A549 (cell line): Measurements from ENCODE around the gene TRAPPC14. TPM values are rescaled to one million over a fixed set of nuclear protein-coding genes. Genes with fewer than 3 reads are reported as not detected.

ENCODE experiments used
- CHD4 ChIP-seq: fragments of 200-600 bp; sonication (generic); IDR thresholded peaks from 2 replicates; pipeline ENCODE4 v1.6.1; 2016; ENCODE audit warnings: antibody characterized with exemption, mild to moderate bottlenecking, borderline replicate concordance
- MAZ ChIP-seq: fragments of 150-350 bp; IDR thresholded peaks from 2 replicates; pipeline ENCODE4 v1.6.1; 2014; ENCODE audit warnings: antibody characterized with exemption, low read depth, low read length, borderline replicate concordance
- SMC3 ChIP-seq: fragments of >200 bp; sonication (Bioruptor Twin); formaldehyde crosslinking; IDR thresholded peaks from 3 replicates; pipeline ENCODE4 v1.6.1; 2018; ENCODE audit warnings: inconsistent platforms
- polyA plus RNA-seq, 4 experiments: library from polyadenylated mRNA; depleted of rRNA in 3 of 4; stranded (reverse); fragments of >200 nt; fragmentation: RNase III in 1 of 4; extraction: RNeasy Plus Mini Kit Qiagen cat#74134 plus additional on column Dnase treatment in 1 of 4; gene quantifications; 2 replicates in 3 of 4; 3 replicates in 1 of 4; pipeline ENCODE4 v1.2.3, GENCODE V29; 2011 to 2017
- TF ChIP-seq, protein P1 (sequence below): fragments of >200 bp; sonication (Bioruptor Twin); formaldehyde crosslinking; IDR thresholded peaks from 2 replicates; pipeline ENCODE4 v1.6.1; 2016
- TF ChIP-seq, protein P2 (sequence below): IDR thresholded peaks from 2 replicates; pipeline ENCODE4 v1.6.1; 2012; ENCODE audit warnings: low read depth, borderline replicate concordance

Gene TRAPPC14
- polyA plus RNA-seq, 2 of the 4 experiments (the other 2 are of a cell fraction) = 3.4 to 14.1 TPM

DNA sequence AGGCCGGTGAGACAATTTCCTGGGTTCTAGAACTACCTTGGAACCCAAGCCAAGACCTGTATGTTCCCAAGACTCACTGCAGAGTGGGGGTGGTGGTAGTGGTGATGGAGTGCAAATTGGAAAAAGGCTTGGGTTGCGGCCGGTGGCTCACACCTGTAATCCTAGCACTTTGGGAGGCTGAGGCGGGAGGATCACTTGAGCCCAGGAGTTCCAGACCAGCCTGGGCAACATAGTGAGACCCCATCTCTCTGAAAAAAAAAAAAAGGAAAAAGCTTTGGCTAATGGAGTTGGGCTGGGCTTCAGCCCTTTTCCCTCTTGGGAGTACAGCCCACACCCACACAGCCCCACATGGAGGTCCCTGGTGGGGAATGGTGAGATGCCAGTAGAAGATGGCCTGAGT, 53.0 kb downstream of the TRAPPC14 start (continued):
- TF ChIP-seq, protein P1, sequence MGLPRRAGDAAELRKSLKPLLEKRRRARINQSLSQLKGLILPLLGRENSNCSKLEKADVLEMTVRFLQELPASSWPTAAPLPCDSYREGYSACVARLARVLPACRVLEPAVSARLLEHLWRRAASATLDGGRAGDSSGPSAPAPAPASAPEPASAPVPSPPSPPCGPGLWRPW = no peak
- TF ChIP-seq MAZ = no peak
- TF ChIP-seq, protein P2, sequence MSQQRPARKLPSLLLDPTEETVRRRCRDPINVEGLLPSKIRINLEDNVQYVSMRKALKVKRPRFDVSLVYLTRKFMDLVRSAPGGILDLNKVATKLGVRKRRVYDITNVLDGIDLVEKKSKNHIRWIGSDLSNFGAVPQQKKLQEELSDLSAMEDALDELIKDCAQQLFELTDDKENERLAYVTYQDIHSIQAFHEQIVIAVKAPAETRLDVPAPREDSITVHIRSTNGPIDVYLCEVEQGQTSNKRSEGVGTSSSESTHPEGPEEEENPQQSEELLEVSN = no peak
- TF ChIP-seq CHD4 = no peak
- TF ChIP-seq SMC3 = no peak

Other genes starting within 250 kb of the TRAPPC14 start
- gene TRIM4, start 239.2 kb downstream of the TRAPPC14 start, polyA plus RNA-seq (2011; rRNA removed) = 33.8 and 34.3 TPM in 2 replicates
- 25.6 to 26.5 TPM (median 25.9 TPM) in 3 replicates for gene TRIM4, start 239.2 kb downstream of the TRAPPC14 start, polyA plus RNA-seq (2017; fragmentation: RNase III; extraction: RNeasy Plus Mini Kit Qiagen cat#74134 plus additional on column Dnase treatment)
- 0.30 and 0.36 TPM in 2 replicates for gene GJC3, start 229.1 kb downstream of the TRAPPC14 start, polyA plus RNA-seq (2011; rRNA removed)
- 0.10 to 0.20 TPM in 2 of 3 replicates, not detected in the other for gene GJC3, start 229.1 kb downstream of the TRAPPC14 start, polyA plus RNA-seq (2017; fragmentation: RNase III; extraction: RNeasy Plus Mini Kit Qiagen cat#74134 plus additional on column Dnase treatment)
- gene AZGP1, start 182.7 kb downstream of the TRAPPC14 start, polyA plus RNA-seq (2011; rRNA removed) = 0.13 and 0.48 TPM in 2 replicates
- gene AZGP1, start 182.7 kb downstream of the TRAPPC14 start, polyA plus RNA-seq (2017; fragmentation: RNase III; extraction: RNeasy Plus Mini Kit Qiagen cat#74134 plus additional on column Dnase treatment) = 0.07 TPM in 1 of 3 replicates, not detected in the others
- gene ZKSCAN1, start 143.1 kb downstream of the TRAPPC14 start, polyA plus RNA-seq (2011; rRNA removed) = 23.9 and 25.7 TPM in 2 replicates
- gene ZKSCAN1, start 143.1 kb downstream of the TRAPPC14 start, polyA plus RNA-seq (2017; fragmentation: RNase III; extraction: RNeasy Plus Mini Kit Qiagen cat#74134 plus additional on column Dnase treatment) = 11.4 to 11.9 TPM (median 11.4 TPM) in 3 replicates
- gene ZSCAN21, start 108.9 kb downstream of the TRAPPC14 start, polyA plus RNA-seq (2011; rRNA removed) = 17.9 and 18.3 TPM in 2 replicates
- gene ZSCAN21, start 108.9 kb downstream of the TRAPPC14 start, polyA plus RNA-seq (2017; fragmentation: RNase III; extraction: RNeasy Plus Mini Kit Qiagen cat#74134 plus additional on column Dnase treatment) = 8.3 to 9.2 TPM (median 9.1 TPM) in 3 replicates
- gene ZNF3, start 77.0 kb downstream of the TRAPPC14 start, polyA plus RNA-seq (2011; rRNA removed) = 29.0 and 30.2 TPM in 2 replicates
- 19.9 to 23.7 TPM (median 22.5 TPM) in 3 replicates for gene ZNF3, start 77.0 kb downstream of the TRAPPC14 start, polyA plus RNA-seq (2017; fragmentation: RNase III; extraction: RNeasy Plus Mini Kit Qiagen cat#74134 plus additional on column Dnase treatment)
- 190 and 192 TPM in 2 replicates for gene COPS6, start 69.8 kb downstream of the TRAPPC14 start, polyA plus RNA-seq (2011; rRNA removed)
- gene COPS6, start 69.8 kb downstream of the TRAPPC14 start, polyA plus RNA-seq (2017; fragmentation: RNase III; extraction: RNeasy Plus Mini Kit Qiagen cat#74134 plus additional on column Dnase treatment) = 205 to 295 TPM (median 219 TPM) in 3 replicates
- 138 and 145 TPM in 2 replicates for gene MCM7, start 57.3 kb downstream of the TRAPPC14 start, polyA plus RNA-seq (2011; rRNA removed)
- 265 to 287 TPM (median 280 TPM) in 3 replicates for gene MCM7, start 57.3 kb downstream of the TRAPPC14 start, polyA plus RNA-seq (2017; fragmentation: RNase III; extraction: RNeasy Plus Mini Kit Qiagen cat#74134 plus additional on column Dnase treatment)
- 13.7 and 16.6 TPM in 2 replicates for gene AP4M1, start 57.1 kb downstream of the TRAPPC14 start, polyA plus RNA-seq (2011; rRNA removed)
- gene AP4M1, start 57.1 kb downstream of the TRAPPC14 start, polyA plus RNA-seq (2017; fragmentation: RNase III; extraction: RNeasy Plus Mini Kit Qiagen cat#74134 plus additional on column Dnase treatment) = 16.5 to 18.3 TPM (median 18.1 TPM) in 3 replicates
- gene TAF6, start 39.4 kb downstream of the TRAPPC14 start, polyA plus RNA-seq (2011; rRNA removed) = 36.2 and 45.1 TPM in 2 replicates
- gene TAF6, start 39.4 kb downstream of the TRAPPC14 start, polyA plus RNA-seq (2017; fragmentation: RNase III; extraction: RNeasy Plus Mini Kit Qiagen cat#74134 plus additional on column Dnase treatment) = 57.0 to 62.5 TPM (median 57.1 TPM) in 3 replicates
- 11.3 and 11.7 TPM in 2 replicates for gene CNPY4, start 39.1 kb downstream of the TRAPPC14 start, polyA plus RNA-seq (2011; rRNA removed)
- 16.8 to 26.2 TPM (median 22.8 TPM) in 3 replicates for gene CNPY4, start 39.1 kb downstream of the TRAPPC14 start, polyA plus RNA-seq (2017; fragmentation: RNase III; extraction: RNeasy Plus Mini Kit Qiagen cat#74134 plus additional on column Dnase treatment)
- 0.45 and 0.63 TPM in 2 replicates for gene MBLAC1, start 31.8 kb downstream of the TRAPPC14 start, polyA plus RNA-seq (2011; rRNA removed)
- gene MBLAC1, start 31.8 kb downstream of the TRAPPC14 start, polyA plus RNA-seq (2017; fragmentation: RNase III; extraction: RNeasy Plus Mini Kit Qiagen cat#74134 plus additional on column Dnase treatment) = 2.5 to 3.3 TPM (median 2.6 TPM) in 3 replicates
- gene LAMTOR4, start 9.8 kb downstream of the TRAPPC14 start, polyA plus RNA-seq (2011; rRNA removed) = 123 and 152 TPM in 2 replicates
- gene LAMTOR4, start 9.8 kb downstream of the TRAPPC14 start, polyA plus RNA-seq (2017; fragmentation: RNase III; extraction: RNeasy Plus Mini Kit Qiagen cat#74134 plus additional on column Dnase treatment) = 168 to 180 TPM (median 177 TPM) in 3 replicates
- 0.27 and 0.56 TPM in 2 replicates for gene GAL3ST4, start 9.9 kb upstream of the TRAPPC14 start, polyA plus RNA-seq (2011; rRNA removed)
- gene GAL3ST4, start 9.9 kb upstream of the TRAPPC14 start, polyA plus RNA-seq (2017; fragmentation: RNase III; extraction: RNeasy Plus Mini Kit Qiagen cat#74134 plus additional on column Dnase treatment) = 0.08 to 0.16 TPM (median 0.10 TPM) in 3 replicates
- gene GPC2, start 18.7 kb upstream of the TRAPPC14 start, polyA plus RNA-seq (2011; rRNA removed) = 1.1 and 1.8 TPM in 2 replicates
- 1.9 to 3.0 TPM (median 2.9 TPM) in 3 replicates for gene GPC2, start 18.7 kb upstream of the TRAPPC14 start, polyA plus RNA-seq (2017; fragmentation: RNase III; extraction: RNeasy Plus Mini Kit Qiagen cat#74134 plus additional on column Dnase treatment)
- 0.25 and 0.36 TPM in 2 replicates for gene STAG3, start 19.2 kb upstream of the TRAPPC14 start, polyA plus RNA-seq (2011; rRNA removed)
- 0.50 to 0.66 TPM (median 0.55 TPM) in 3 replicates for gene STAG3, start 19.2 kb upstream of the TRAPPC14 start, polyA plus RNA-seq (2017; fragmentation: RNase III; extraction: RNeasy Plus Mini Kit Qiagen cat#74134 plus additional on column Dnase treatment)
- gene PVRIG, start 61.2 kb upstream of the TRAPPC14 start, polyA plus RNA-seq (2011; rRNA removed) = not detected in 2 replicates
- not detected in 3 replicates for gene PVRIG, start 61.2 kb upstream of the TRAPPC14 start, polyA plus RNA-seq (2017; fragmentation: RNase III; extraction: RNeasy Plus Mini Kit Qiagen cat#74134 plus additional on column Dnase treatment)
- gene SPDYE3, start 149.0 kb upstream of the TRAPPC14 start, polyA plus RNA-seq (2011; rRNA removed) = 0.04 TPM in 1 of 2 replicates, not detected in the other
- 0.04 TPM in 1 of 3 replicates, not detected in the others for gene SPDYE3, start 149.0 kb upstream of the TRAPPC14 start, polyA plus RNA-seq (2017; fragmentation: RNase III; extraction: RNeasy Plus Mini Kit Qiagen cat#74134 plus additional on column Dnase treatment)
- 24.9 and 28.6 TPM in 2 replicates for gene PILRB, start 199.4 kb upstream of the TRAPPC14 start, polyA plus RNA-seq (2011; rRNA removed)
- 45.3 to 47.8 TPM (median 46.7 TPM) in 3 replicates for gene PILRB, start 199.4 kb upstream of the TRAPPC14 start, polyA plus RNA-seq (2017; fragmentation: RNase III; extraction: RNeasy Plus Mini Kit Qiagen cat#74134 plus additional on column Dnase treatment)
- 3.3 and 3.9 TPM in 2 replicates for gene PILRA, start 214.8 kb upstream of the TRAPPC14 start, polyA plus RNA-seq (2011; rRNA removed)
- gene PILRA, start 214.8 kb upstream of the TRAPPC14 start, polyA plus RNA-seq (2017; fragmentation: RNase III; extraction: RNeasy Plus Mini Kit Qiagen cat#74134 plus additional on column Dnase treatment) = 1.9 to 3.8 TPM (median 3.4 TPM) in 3 replicates